Vagina (tissue), 2 donors: Measurements from ENCODE around the gene RELL1. TPM values are rescaled to one million over a fixed set of nuclear protein-coding genes. Genes with fewer than 3 reads are reported as not detected.

ENCODE experiments used
- DNase-seq, 2 donors: peaks; one replicate each; pipeline ENCODE4 v3.0.0-alpha.2; 2017; ENCODE audit errors: extremely low spot score in 2 of 2
- H3K27ac ChIP-seq: fragments of 200-600 bp; sonication (generic); one replicate; pipeline ENCODE4 v1.5.1; 2019
- H3K27me3 ChIP-seq: fragments of 200-600 bp; sonication (generic); one replicate; pipeline ENCODE4 v1.5.1; 2019
- H3K36me3 ChIP-seq, 2 donors: fragments of 200-600 bp; sonication (generic); one replicate each; pipeline ENCODE4 v1.5.1; 2017 to 2019
- H3K4me1 ChIP-seq: fragments of 200-600 bp; sonication (generic); one replicate; pipeline ENCODE4 v1.5.1; 2019
- H3K4me3 ChIP-seq, 2 donors: fragments of 200-600 bp; sonication (generic); 1 replicate in 1 of 2; 2 replicates in 1 of 2; pipeline ENCODE4 v1.5.1; 2016 to 2019
- H3K9me3 ChIP-seq: fragments of 200-600 bp; sonication (generic); one replicate; pipeline ENCODE4 v1.5.1; 2019
- POLR2A ChIP-seq, 2 donors: fragments of 450-650 bp; IDR thresholded peaks; one replicate each; pipeline ENCODE4 v1.6.1; 2017; ENCODE audit warnings: antibody characterized with exemption in 2 of 2, mild to moderate bottlenecking in 2 of 2, moderate library complexity in 2 of 2
- POLR2AphosphoS5 ChIP-seq, 2 donors: sonication (generic); formaldehyde crosslinking; IDR thresholded peaks; one replicate each; pipeline ENCODE4 v1.9.0; 2017; ENCODE audit warnings: antibody characterized with exemption in 2 of 2, mild to moderate bottlenecking in 2 of 2, low read depth in 1 of 2; ENCODE audit not compliant: insufficient read depth in 1 of 2
- intact Hi-C: fragments of 100-400 bp; cut with DNase I; formaldehyde crosslinking; loops from one replicate; pipeline ENCODE4 v1.15.1; 2023
- total RNA-seq: library from RNA; depleted of rRNA; stranded (reverse); fragments of >200 nt; gene quantifications from one replicate; pipeline ENCODE4 v1.2.3, GENCODE V29; 2016
- TF ChIP-seq, protein P1 (sequence below), 3 experiments: fragments of 450-650 bp in 2 of 3; fragments of 200-600 bp in 1 of 3; sonication (generic) in 1 of 3; IDR thresholded peaks; one replicate each; pipeline ENCODE4 v1.5.1; 2017 to 2019; ENCODE audit warnings: antibody characterized with exemption in 3 of 3, mild to moderate bottlenecking in 2 of 3, moderate library complexity in 2 of 3

Gene RELL1, protein sequence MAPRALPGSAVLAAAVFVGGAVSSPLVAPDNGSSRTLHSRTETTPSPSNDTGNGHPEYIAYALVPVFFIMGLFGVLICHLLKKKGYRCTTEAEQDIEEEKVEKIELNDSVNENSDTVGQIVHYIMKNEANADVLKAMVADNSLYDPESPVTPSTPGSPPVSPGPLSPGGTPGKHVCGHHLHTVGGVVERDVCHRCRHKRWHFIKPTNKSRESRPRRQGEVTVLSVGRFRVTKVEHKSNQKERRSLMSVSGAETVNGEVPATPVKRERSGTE
- total RNA-seq, result 38.8 TPM

DNA sequence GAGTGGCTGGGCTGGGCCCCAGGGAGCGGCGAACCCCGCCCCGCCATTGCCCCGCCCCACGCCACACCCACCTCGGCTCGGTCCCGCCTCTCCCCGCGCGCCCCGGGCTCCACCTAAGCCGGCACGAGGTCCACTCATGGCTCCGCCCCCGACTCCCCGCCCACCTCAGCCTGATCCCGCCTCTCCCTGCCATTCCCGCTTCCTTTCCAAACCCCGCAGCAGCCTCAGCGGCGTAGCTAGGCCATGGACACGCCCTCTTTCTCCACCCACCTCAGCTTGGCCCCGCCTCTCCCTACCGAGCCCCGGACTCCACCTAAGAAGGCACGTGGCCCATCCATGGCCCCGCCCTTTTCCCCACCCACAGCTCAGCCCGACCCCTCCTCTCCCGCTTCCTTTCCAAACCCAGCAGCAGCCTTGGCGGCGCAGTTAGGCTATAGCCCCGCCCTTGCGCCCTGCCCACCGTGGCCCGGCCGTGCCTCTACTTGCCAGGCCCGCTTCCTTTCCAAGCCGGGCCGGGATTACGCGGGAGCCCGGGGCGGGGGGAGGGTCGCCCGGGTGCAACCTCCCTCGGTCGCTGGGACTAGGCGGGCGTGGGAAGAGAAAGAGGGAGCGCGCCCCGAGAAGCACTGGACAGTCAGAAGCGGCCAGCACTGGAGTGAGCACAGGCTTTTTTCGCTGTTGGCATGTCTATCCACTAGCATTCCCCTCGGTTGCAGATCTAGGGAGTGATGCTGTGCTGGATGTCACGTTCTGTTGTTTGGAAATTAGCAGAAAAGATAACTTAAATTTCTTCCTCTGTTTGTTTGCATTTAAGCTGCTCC lies at the start of gene RELL1:
Gene RELL1 (minus strand): TSS at position 4 of the 821 bp plus-strand sequence. CDS start 89 bp downstream, outside the sequence.
- Histone ChIP-seq H3K4me3 (peak within 1 kb of the TSS; percentile 90 to 97), H3K9me3 (no peaks in the 10 kb centered on the region), H3K27ac (peak within 1 kb of the TSS; percentile 97), H3K4me1 (peaks cover 24% of the 10 kb centered on the region), H3K36me3 (no peaks in the 10 kb centered on the region), H3K27me3 (no peaks in the 10 kb centered on the region)
- peak; percentile 100 for DNase-seq
- peak; percentile 64 to 87 for TF ChIP-seq POLR2AphosphoS5 (IDR thresholded peaks at IDR 0.05; ENCODE audit: insufficient read depth in 1 of 2, low read depth in 1 of 2)
- TF ChIP-seq, protein P1, sequence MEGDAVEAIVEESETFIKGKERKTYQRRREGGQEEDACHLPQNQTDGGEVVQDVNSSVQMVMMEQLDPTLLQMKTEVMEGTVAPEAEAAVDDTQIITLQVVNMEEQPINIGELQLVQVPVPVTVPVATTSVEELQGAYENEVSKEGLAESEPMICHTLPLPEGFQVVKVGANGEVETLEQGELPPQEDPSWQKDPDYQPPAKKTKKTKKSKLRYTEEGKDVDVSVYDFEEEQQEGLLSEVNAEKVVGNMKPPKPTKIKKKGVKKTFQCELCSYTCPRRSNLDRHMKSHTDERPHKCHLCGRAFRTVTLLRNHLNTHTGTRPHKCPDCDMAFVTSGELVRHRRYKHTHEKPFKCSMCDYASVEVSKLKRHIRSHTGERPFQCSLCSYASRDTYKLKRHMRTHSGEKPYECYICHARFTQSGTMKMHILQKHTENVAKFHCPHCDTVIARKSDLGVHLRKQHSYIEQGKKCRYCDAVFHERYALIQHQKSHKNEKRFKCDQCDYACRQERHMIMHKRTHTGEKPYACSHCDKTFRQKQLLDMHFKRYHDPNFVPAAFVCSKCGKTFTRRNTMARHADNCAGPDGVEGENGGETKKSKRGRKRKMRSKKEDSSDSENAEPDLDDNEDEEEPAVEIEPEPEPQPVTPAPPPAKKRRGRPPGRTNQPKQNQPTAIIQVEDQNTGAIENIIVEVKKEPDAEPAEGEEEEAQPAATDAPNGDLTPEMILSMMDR (IDR thresholded peaks at IDR 0.05), result no peak
- intact Hi-C loops, result loop anchor here (5.0 kb wide), 1 partner anchor 1841 kb away; the partner anchor contains the start of gene UGDH

DNA sequence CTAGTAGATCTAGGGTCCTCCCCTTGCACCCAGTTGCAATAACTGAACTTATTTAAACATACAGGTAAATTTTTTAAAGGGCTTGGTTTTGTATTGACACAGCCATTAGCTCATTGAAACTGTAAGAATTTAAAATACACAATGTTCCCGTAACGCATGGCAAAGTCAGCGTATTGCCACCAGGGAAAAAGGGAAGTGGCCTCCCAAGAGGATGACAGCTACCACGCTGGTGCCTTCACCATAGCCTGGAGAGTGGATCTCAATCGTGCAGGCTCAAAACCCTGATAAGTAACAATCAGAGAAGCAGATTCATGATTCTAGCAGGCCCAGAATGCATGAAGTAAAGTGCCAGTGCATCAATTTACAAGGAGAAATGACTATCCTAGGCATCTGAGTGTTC lies 49.4 kb upstream of the RELL1 start:
- Histone ChIP-seq H3K4me1 (no peaks in the 10 kb centered on the region), H3K4me3 (no peak overlapping the region), H3K27ac (no peak overlapping the region), H3K9me3 (no peaks in the 10 kb centered on the region), H3K36me3 (no peaks in the 10 kb centered on the region), H3K27me3 (no peaks in the 10 kb centered on the region)
- TF ChIP-seq, protein P1 (IDR thresholded peaks at IDR 0.05), result no peak
- TF ChIP-seq POLR2A (IDR thresholded peaks at IDR 0.05) (no peak), POLR2AphosphoS5 (IDR thresholded peaks at IDR 0.05; ENCODE audit: insufficient read depth in 1 of 2, low read depth in 1 of 2) (no peak)
- intact Hi-C loops, result no loop called here
- DNase-seq, result no peak

DNA sequence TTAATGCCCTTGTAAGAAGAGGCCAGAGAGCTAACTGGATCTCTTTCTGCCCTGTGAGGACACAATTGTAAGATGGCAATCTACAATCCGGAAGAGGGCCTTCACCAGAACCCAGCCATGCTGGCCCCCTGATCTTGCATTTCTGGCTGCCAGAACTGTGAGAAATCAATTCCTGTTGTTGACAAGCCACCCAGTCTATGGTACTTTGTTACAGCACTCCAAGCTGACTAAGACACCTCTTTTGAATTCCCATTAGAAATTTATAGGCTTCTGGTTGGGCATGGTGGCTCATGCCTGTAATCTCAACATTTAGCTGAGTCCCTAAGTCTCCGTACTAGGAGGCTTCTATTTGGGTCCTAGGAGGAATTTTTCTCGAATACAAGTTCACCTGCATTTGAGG lies 48.8 kb upstream of the RELL1 start:
- DNase-seq, result no peak
- H3K4me1 ChIP-seq, result no peaks in the 10 kb centered on the region
- H3K27me3 ChIP-seq, result no peaks in the 10 kb centered on the region
- no peak for TF ChIP-seq POLR2AphosphoS5 (IDR thresholded peaks at IDR 0.05; ENCODE audit: insufficient read depth in 1 of 2, low read depth in 1 of 2)
- TF ChIP-seq POLR2A (IDR thresholded peaks at IDR 0.05), result no peak
- TF ChIP-seq, protein P1 (IDR thresholded peaks at IDR 0.05), result no peak
- H3K9me3 ChIP-seq, result no peaks in the 10 kb centered on the region
- no peaks in the 10 kb centered on the region for H3K36me3 ChIP-seq
- H3K4me3 ChIP-seq, result no peak overlapping the region
- intact Hi-C loops, result no loop called here
- no peak overlapping the region for H3K27ac ChIP-seq

DNA sequence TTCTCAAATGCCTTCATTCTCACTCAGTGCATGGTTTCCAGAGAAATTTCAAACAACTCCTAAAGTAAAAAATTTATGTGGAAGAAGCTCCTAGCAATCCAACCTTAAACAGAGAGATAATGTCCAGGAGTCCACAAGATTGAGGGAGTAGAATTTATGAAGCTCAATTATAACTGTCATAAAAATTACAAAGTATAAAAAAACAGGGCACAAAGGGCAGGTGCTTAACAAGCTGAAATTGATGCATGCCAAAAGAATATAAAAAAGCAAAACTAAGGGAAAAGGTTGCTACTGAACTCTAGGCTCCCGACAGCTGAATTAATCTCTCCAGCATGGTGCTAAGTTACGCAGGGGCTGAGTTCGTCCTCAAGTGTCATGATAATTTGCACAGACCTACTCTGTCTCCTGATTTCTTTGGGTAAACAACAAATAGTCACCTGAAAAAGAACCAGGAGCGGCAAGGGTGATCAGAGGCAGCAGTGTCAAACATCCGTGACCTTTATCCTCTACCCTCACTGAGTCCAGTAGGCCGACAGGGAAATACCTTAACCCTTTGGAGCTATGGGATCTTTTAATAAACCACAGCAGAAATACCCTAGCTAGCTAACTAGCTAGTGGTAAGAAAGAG lies 47.2 kb upstream of the RELL1 start:
- Histone ChIP-seq H3K4me1 (no peaks in the 10 kb centered on the region), H3K36me3 (no peaks in the 10 kb centered on the region), H3K27ac (no peak overlapping the region), H3K9me3 (no peaks in the 10 kb centered on the region), H3K4me3 (no peak overlapping the region), H3K27me3 (no peaks in the 10 kb centered on the region)
- TF ChIP-seq POLR2AphosphoS5 (IDR thresholded peaks at IDR 0.05; ENCODE audit: insufficient read depth in 1 of 2, low read depth in 1 of 2) (no peak), POLR2A (IDR thresholded peaks at IDR 0.05) (no peak)
- TF ChIP-seq, protein P1 (IDR thresholded peaks at IDR 0.05), result no peak
- DNase-seq, result no peak
- intact Hi-C loops, result no loop called here
